Erythroblast (primary cell): ENCODE measurements around the gene RNF152.
"Not testable (repeated sequence)": the region's sequence is repeated elsewhere in the genome, so short reads cannot be mapped to it uniquely, and the experiment has no call there.

ENCODE experiments used
- GATA1 ChIP-seq: IDR thresholded peaks from 2 replicates; pipeline ENCODE4 v1.6.1; 2011; ENCODE audit warnings: low read depth, mild to moderate bottlenecking, control low read depth, low read length, moderate library complexity
- POLR2A ChIP-seq: IDR thresholded peaks from 2 replicates; pipeline ENCODE4 v1.6.1; 2011; ENCODE audit warnings: mild to moderate bottlenecking, low read length

DNA sequence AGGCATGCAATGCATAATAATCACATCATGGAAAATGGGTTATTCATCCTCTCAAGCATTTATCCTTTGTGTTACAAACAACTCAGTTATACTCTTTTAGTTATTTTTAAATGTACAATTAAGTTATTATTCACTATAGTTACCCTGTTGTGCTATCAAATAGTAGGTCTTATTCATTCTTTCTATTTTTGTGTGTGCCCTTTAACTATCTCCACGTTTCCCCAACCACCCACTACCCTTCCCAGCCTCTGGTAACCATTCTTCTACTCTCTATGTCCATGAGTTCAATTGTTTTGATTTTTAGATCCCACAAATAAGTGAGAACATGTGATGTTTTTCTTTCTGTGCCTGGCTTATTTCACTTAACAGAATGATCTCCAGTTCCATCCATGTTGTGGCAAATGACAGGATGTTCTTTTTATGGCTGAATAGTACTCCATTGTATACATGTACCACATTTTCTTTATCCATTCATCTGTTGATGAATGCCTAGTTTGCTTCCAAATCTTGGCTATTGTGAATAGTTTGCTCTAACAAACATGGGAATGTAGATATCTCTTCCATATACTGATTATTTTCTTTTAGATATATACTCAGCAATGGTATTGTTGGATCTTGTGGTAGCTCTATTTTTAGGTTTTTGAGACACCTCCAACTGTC lies 105.7 kb downstream of the RNF152 start:
- not testable (repeated sequence) for TF ChIP-seq POLR2A, GATA1
